SK-MEL-5 (cell line): ENCODE results near the gene MELTF. TPM values are rescaled to one million over a fixed set of nuclear protein-coding genes. Genes with fewer than 3 reads are reported as not detected.

Experiments
- DNase-seq: peaks from one replicate; pipeline ENCODE4 v3.0.0-alpha.2; 2016; ENCODE audit warnings: low read depth, low spot score
- in situ Hi-C: cut with HindIII; loops from 2 replicates; pipeline ENCODE4 v1.10.0; 2016; ENCODE audit warnings: low sequenced_read_pairs, high pct_unique_total_duplicates, low pct_unique_long_range_greater_than_20kb
- total RNA-seq: library from RNA; depleted of rRNA; stranded (reverse); fragments of >200 nt; shearing (Covaris generic); gene quantifications from 2 replicates; pipeline ENCODE4 v1.2.3, GENCODE V29; 2014

The MELTF gene
- total RNA-seq, 1 experiment from 2014 or later = 210 TPM

- in situ Hi-C loops = no loop called here
- DNase-seq = no peak
Measured at GRCh38 chr3:196985954-196986885, 43.4 kb downstream of the MELTF start.

GRCh38 chr3:196985298-196985697 lies 44.3 kb downstream of the MELTF start:
- in situ Hi-C loops = no loop called here
- no peak for DNase-seq

- no peak for DNase-seq
- in situ Hi-C loops = no loop called here
Measured at GRCh38 chr3:196983186-196983585, 46.4 kb downstream of the MELTF start.

- no peak for DNase-seq
- in situ Hi-C loops = no loop called here
Measured at GRCh38 chr3:196981657-196982056, 48.0 kb downstream of the MELTF start.

GRCh38 chr3:196979545-196979944 lies 50.1 kb downstream of the MELTF start:
- in situ Hi-C loops = no loop called here

GRCh38 chr3:196976941-196977340 lies 52.7 kb downstream of the MELTF start:
- no peak for DNase-seq
- in situ Hi-C loops = no loop called here

More at GRCh38 chr3:196979545-196979944, 50.1 kb downstream of the MELTF start:
- DNase-seq = no peak

- in situ Hi-C loops = no loop called here
Measured at GRCh38 chr3:196975349-196975748, 54.3 kb downstream of the MELTF start.

GRCh38 chr3:196974661-196975060 lies 55.0 kb downstream of the MELTF start:
- no peak for DNase-seq
- in situ Hi-C loops = no loop called here

More at GRCh38 chr3:196975349-196975748, 54.3 kb downstream of the MELTF start:
- DNase-seq = no peak

- DNase-seq = no peak
Measured at GRCh38 chr3:196971094-196971698, 58.4 kb downstream of the MELTF start.

GRCh38 chr3:196970547-196971093 lies 59.0 kb downstream of the MELTF start:
- DNase-seq = no peak
- in situ Hi-C loops = no loop called here

More at GRCh38 chr3:196971094-196971698, 58.4 kb downstream of the MELTF start:
- in situ Hi-C loops = no loop called here

- in situ Hi-C loops = no loop called here
- peak; percentile 43 for DNase-seq
Measured at GRCh38 chr3:196969660-196970546, 59.7 kb downstream of the MELTF start.

- in situ Hi-C loops = no loop called here
- no peak for DNase-seq
Measured at GRCh38 chr3:196969134-196969659, 60.4 kb downstream of the MELTF start.

GRCh38 chr3:196968233-196969133 lies 61.1 kb downstream of the MELTF start, which contains the start of gene PIGZ:
Gene PIGZ, minus strand, starts transcription at chr3:196968833. Its CDS starts 16,802 bp downstream, at chr3:196952031.
- in situ Hi-C loops = no loop called here
- DNase-seq = no peak

- in situ Hi-C loops = no loop called here
- DNase-seq = no peak
Measured at GRCh38 chr3:196967412-196968232, 62.0 kb downstream of the MELTF start.

GRCh38 chr3:196966526-196967401 lies 62.9 kb downstream of the MELTF start:
- DNase-seq = no peak
- in situ Hi-C loops = no loop called here
